WI38 (cell line): ENCODE measurements around the gene TWIST2.

Experiments
- H3K4me3 ChIP-seq: 2 replicates; pipeline ENCODE4 v1.5.1; 2011; ENCODE audit warnings: low read depth, mild to moderate bottlenecking, control low read depth, low read length
- CTCF ChIP-seq: IDR thresholded peaks from 2 replicates; pipeline ENCODE4 v1.5.1; 2012; ENCODE audit warnings: low read depth, mild to moderate bottlenecking, control low read depth, low read length

Gene TWIST2

DNA sequence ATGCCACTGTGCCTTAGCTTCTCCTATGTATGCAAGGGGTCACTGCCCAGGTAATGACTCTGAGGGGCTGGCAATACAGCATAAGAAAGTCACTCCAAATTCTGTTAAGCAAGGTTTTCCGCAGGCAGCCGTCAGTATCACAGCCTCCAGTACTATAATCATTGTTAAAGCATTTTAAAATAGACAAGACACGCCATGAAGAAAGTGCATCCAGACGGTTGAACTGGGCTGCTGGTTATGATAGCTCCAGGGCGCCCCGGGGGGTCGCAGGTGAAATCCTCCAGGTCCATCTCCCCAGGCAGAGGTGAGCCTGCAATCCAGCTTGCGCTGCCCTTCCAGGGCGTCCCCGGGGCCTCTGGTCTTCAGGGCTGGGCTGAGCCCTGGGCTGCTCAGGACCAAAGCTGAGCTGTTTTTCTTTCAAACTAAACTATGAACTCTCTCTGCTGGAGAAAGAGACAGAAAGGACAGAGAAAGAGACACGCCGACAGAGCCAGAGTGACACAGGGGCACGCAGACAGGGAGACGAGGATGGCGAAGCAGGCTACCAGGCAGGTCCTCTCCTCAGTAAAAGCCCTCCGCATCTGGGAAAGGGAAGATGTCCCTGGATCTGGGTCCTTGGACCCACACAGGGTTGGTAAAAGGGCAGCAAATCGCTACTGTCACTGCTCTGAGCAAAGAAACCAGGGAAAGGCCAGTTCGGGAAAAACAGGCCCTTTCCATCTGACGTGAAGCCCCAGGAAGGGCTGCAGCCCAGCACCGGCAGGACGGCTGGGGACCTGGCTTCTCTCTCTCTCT, 2.1 kb upstream of the TWIST2 start:
- no peak overlapping the region for H3K4me3 ChIP-seq
- TF ChIP-seq CTCF, result no peak

DNA sequence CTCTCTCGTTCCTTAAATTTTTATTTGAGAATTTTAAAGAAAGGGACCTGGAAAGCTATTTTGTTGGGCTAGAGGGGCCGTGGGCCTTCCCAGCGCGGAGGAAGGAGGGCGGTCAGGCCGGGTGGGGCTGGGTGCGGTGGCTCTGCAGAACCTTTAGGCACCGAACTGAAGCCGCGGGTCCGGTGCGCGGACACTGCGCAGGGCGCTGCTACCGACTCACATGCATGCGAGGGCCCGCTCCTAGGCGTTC, 1.6 kb upstream of the TWIST2 start:
- no peak for TF ChIP-seq CTCF
- H3K4me3 ChIP-seq, result no peak overlapping the region

GRCh38 chr2:238846628-238847418, 1.1 kb upstream of the TWIST2 start:
- no peak for TF ChIP-seq CTCF
- peak overlapping the region; percentile 89 for H3K4me3 ChIP-seq

GRCh38 chr2:238847419-238847801, 475 bp upstream of the TWIST2 start:
- peak overlapping the region; percentile 89 for H3K4me3 ChIP-seq
- no peak for TF ChIP-seq CTCF

DNA sequence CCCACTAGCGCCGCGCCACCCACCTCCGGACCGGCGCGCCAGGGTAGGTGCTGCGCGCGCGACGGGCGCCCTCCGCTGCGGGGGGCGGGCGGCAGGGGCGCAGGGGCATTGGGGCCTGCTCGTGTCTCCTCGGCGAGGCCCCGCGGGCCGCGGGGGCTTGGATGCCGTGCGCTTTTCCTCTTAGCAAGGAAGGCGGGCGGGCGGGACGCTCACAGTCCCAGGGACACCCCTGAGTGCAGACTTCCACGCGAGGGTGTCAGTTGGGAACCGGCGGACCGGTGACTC, 748 bp downstream of the TWIST2 start:
- no peak for TF ChIP-seq CTCF
- H3K4me3 ChIP-seq, result peak overlapping the region; percentile 89

- no peak for TF ChIP-seq CTCF
- H3K4me3 ChIP-seq, result peak overlapping the region; percentile 89
Observed at GRCh38 chr2:238848976-238849853, 1.3 kb downstream of the TWIST2 start.

- H3K4me3 ChIP-seq, result peak overlapping the region; percentile 89
- no peak for TF ChIP-seq CTCF
Observed at GRCh38 chr2:238850091-238850490, 2.2 kb downstream of the TWIST2 start.
